ENCODE data around the gene FGF19.

Gene FGF19

GRCh38 chr11:69674267-69674885 is 29.4 kb downstream of the FGF19 start:
- 30% methylated on average over 10 of the region's 18 CpGs for WGBS (ENCODE audit: insufficient coverage)
- ChIA-PET CTCF (interaction anchor here (0.9 to 1.1 kb wide), 2 partner anchors 12 to 569 kb away, joined by 3 read pairs; no protein-coding TSS in a partner anchor), POLR2A (no interaction called here)
- DNase-seq: peak in 2 of 3 donors; percentile 25 to 42
- H3K27ac ChIP-seq (ENCODE audit: insufficient read depth in 1 of 2, low read depth in 1 of 2, low read length in 2 of 2, poor library complexity in 1 of 2, severe bottlenecking in 2 of 2): peak overlapping the region; percentile 75 to 84
- peaks cover 2 to 26% (median 14%) of the 10 kb centered on the region in 4 experiments for H3K36me3 ChIP-seq (ENCODE audit: control insufficient read depth in 4 of 4, insufficient read depth in 4 of 4, low read length in 3 of 4)
- H3K27me3 ChIP-seq (replicated peaks in 2 of 5; ENCODE audit: control insufficient read depth in 4 of 5, insufficient read depth in 5 of 5, low read length in 4 of 5): no peaks in the 10 kb centered on the region
- H3K4me1 ChIP-seq (ENCODE audit: control extremely low read depth in 1 of 4, control insufficient read depth in 4 of 4, insufficient read depth in 4 of 4, low read length in 3 of 4): peaks cover 4 to 15% (median 14%) of the 10 kb centered on the region in 4 experiments
- peak overlapping the region; percentile 78 to 98 (median 85) for H3K4me3 ChIP-seq (ENCODE audit: control insufficient read depth in 1 of 7, extremely low read depth in 1 of 7, insufficient read depth in 4 of 7, low read depth in 2 of 7, low read length in 6 of 7)
- no peaks in the 10 kb centered on the region for H3K9me3 ChIP-seq (ENCODE audit: control extremely low read depth in 1 of 5, control insufficient read depth in 4 of 5, insufficient read depth in 2 of 5, low read depth in 1 of 5, low read length in 4 of 5)

DNA sequence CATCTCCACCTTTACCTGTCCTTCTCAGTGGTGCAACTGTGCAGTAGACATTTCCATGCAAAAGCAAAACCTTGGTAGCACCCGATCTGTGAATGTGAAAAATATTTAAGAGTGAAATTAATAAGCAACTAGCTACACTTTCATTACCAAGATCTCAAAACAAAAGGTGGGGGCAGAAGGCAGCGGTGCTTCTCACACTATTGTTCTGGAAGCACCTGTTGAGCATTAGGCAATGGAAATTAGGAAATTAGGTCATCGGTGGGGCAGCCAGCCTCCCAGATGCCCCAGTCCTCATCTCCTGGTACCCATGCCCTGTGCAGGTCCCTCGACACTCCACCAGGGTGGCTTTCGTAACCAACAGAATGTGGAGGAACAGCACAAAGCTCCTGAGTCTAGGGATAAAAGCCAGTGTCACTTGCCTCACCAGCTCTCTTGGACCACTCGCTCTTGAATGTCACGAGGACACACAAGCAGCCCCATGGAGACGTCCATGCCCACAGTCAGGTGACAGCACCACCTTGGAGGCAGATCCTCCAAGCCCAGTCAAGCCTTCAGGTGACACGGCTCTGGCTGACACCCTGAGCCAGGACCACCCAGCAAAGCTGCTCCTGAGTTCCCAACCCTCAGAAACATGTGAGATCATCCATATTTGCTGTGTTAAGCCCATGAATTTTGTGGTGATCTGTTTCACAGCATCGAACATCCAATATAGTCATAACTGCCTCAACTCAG is 31.9 kb downstream of the FGF19 start:
- Histone ChIP-seq H3K4me1 (ENCODE audit: control extremely low read depth in 1 of 4, control insufficient read depth in 4 of 4, insufficient read depth in 4 of 4, low read length in 3 of 4) (peaks cover 4 to 15% (median 14%) of the 10 kb centered on the region in 4 experiments), H3K27ac (ENCODE audit: insufficient read depth in 1 of 2, low read depth in 1 of 2, low read length in 2 of 2, poor library complexity in 1 of 2, severe bottlenecking in 2 of 2) (no peak overlapping the region), H3K27me3 (replicated peaks in 2 of 5; ENCODE audit: control insufficient read depth in 4 of 5, insufficient read depth in 5 of 5, low read length in 4 of 5) (no peaks in the 10 kb centered on the region), H3K4me3 (ENCODE audit: control insufficient read depth in 1 of 7, extremely low read depth in 1 of 7, insufficient read depth in 4 of 7, low read depth in 2 of 7, low read length in 6 of 7) (no peak overlapping the region), H3K9me3 (ENCODE audit: control extremely low read depth in 1 of 5, control insufficient read depth in 4 of 5, insufficient read depth in 2 of 5, low read depth in 1 of 5, low read length in 4 of 5) (no peaks in the 10 kb centered on the region), H3K36me3 (ENCODE audit: control insufficient read depth in 4 of 4, insufficient read depth in 4 of 4, low read length in 3 of 4) (peaks cover 5 to 39% (median 24%) of the 10 kb centered on the region in 4 experiments)
- POLR2A ChIA-PET: no interaction called here
- WGBS (ENCODE audit: insufficient coverage): 96% methylated on average over 8 of the region's 10 CpGs
- DNase-seq: no peak
- CTCF ChIA-PET: interaction anchor here (0.8 to 5.8 kb wide), 5 partner anchors 11 to 571 kb away, joined by 3 to 42 read pairs (median 14); no protein-coding TSS in a partner anchor

DNA sequence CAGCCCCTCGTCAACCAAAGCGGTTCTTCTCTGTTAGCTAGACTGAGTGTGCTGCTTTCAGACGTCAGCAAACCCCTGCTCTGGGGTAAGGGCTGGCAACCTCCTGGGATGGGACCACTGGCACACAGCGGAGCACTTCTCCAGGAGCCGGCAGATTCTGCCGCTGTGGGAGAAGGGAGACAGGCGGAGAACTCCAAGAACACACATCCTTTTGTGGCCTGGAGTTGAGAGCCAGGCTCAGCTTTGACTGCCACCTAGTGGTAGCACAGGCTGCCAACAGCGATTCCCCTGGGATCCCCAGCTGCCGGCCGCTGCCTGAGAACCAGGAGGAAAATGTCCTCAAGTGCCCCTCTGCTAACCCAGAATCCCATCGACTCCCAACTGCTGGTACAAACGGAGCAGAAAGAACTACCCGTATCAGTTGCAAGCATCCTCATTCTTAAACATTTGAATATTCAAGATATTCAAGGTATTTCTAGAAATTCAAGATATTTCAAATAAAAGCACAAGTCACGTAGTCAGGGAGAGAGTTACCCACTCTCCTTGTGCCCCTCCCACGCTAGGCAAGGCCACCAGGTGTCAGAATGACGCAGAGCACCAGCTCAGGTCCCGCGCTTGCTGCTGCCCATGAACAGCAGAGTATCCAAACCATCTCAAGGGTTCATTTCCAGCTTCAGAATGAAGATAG is 33.5 kb downstream of the FGF19 start:
- 55% methylated on average over 17 of the region's 18 CpGs for WGBS (ENCODE audit: insufficient coverage)
- Histone ChIP-seq H3K36me3 (ENCODE audit: control insufficient read depth in 4 of 4, insufficient read depth in 4 of 4, low read length in 3 of 4) (peaks cover 5 to 46% (median 31%) of the 10 kb centered on the region in 4 experiments), H3K4me1 (ENCODE audit: control extremely low read depth in 1 of 4, control insufficient read depth in 4 of 4, insufficient read depth in 4 of 4, low read length in 3 of 4) (peaks cover 4 to 15% (median 13%) of the 10 kb centered on the region in 4 experiments), H3K4me3 (ENCODE audit: control insufficient read depth in 1 of 7, extremely low read depth in 1 of 7, insufficient read depth in 4 of 7, low read depth in 2 of 7, low read length in 6 of 7) (no peak overlapping the region), H3K27me3 (replicated peaks in 2 of 5; ENCODE audit: control insufficient read depth in 4 of 5, insufficient read depth in 5 of 5, low read length in 4 of 5) (no peaks in the 10 kb centered on the region), H3K27ac (ENCODE audit: insufficient read depth in 1 of 2, low read depth in 1 of 2, low read length in 2 of 2, poor library complexity in 1 of 2, severe bottlenecking in 2 of 2) (no peak overlapping the region), H3K9me3 (ENCODE audit: control extremely low read depth in 1 of 5, control insufficient read depth in 4 of 5, insufficient read depth in 2 of 5, low read depth in 1 of 5, low read length in 4 of 5) (no peaks in the 10 kb centered on the region)
- peak; percentile 46 to 66 (median 59) for DNase-seq
- POLR2A ChIA-PET: no interaction called here
- CTCF ChIA-PET: interaction anchor here (0.8 to 5.8 kb wide), 10 partner anchors 10 to 581 kb away, joined by 3 to 42 read pairs (median 4); no protein-coding TSS in a partner anchor

DNA sequence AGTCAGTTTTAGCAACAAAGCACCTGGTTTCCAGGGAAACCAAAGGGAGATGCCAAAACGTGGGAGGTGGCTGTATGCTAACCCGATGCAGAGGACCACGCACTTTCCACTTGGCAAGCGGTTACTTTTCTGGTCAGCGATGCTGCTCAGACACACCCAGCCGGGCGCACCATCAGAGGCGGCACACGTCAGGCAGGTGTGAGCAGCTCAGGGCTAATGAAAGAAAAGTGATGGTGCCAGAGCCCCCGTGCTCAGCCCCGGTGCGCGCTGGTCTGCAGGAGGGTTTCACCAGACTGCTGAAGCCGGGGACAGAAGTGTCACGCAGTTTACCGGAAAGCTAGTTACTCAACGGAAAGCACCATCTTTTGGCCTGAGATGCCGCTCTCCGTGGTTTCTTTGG is 34.3 kb downstream of the FGF19 start:
- no peak for DNase-seq
- POLR2A ChIA-PET: interaction anchor here (0.6 kb wide), 1 partner anchor 24 kb away, joined by 3 read pairs; no protein-coding TSS in a partner anchor
- H3K9me3 ChIP-seq (ENCODE audit: control extremely low read depth in 1 of 5, control insufficient read depth in 4 of 5, insufficient read depth in 2 of 5, low read depth in 1 of 5, low read length in 4 of 5): no peaks in the 10 kb centered on the region
- WGBS (ENCODE audit: insufficient coverage): 98% methylated on average over 19 of the region's 19 CpGs
- CTCF ChIA-PET: interaction anchor here (0.7 to 5.8 kb wide), 8 partner anchors 9 to 568 kb away, joined by 3 to 42 read pairs (median 7); no protein-coding TSS in a partner anchor
- no peak overlapping the region for H3K27ac ChIP-seq (ENCODE audit: insufficient read depth in 1 of 2, low read depth in 1 of 2, low read length in 2 of 2, poor library complexity in 1 of 2, severe bottlenecking in 2 of 2)
- H3K36me3 ChIP-seq (ENCODE audit: control insufficient read depth in 4 of 4, insufficient read depth in 4 of 4, low read length in 3 of 4): peaks cover 5 to 54% (median 35%) of the 10 kb centered on the region in 4 experiments
- H3K4me1 ChIP-seq (ENCODE audit: control extremely low read depth in 1 of 4, control insufficient read depth in 4 of 4, insufficient read depth in 4 of 4, low read length in 3 of 4): peaks cover 4 to 13% (median 9%) of the 10 kb centered on the region in 4 experiments
- H3K4me3 ChIP-seq (ENCODE audit: control insufficient read depth in 1 of 7, extremely low read depth in 1 of 7, insufficient read depth in 4 of 7, low read depth in 2 of 7, low read length in 6 of 7): no peak overlapping the region
- H3K27me3 ChIP-seq (replicated peaks in 2 of 5; ENCODE audit: control insufficient read depth in 4 of 5, insufficient read depth in 5 of 5, low read length in 4 of 5): no peaks in the 10 kb centered on the region

- H3K4me1 ChIP-seq (ENCODE audit: control extremely low read depth in 1 of 4, control insufficient read depth in 4 of 4, insufficient read depth in 4 of 4, low read length in 3 of 4): no peaks in the 10 kb centered on the region
- H3K4me3 ChIP-seq (ENCODE audit: control insufficient read depth in 1 of 7, extremely low read depth in 1 of 7, insufficient read depth in 4 of 7, low read depth in 2 of 7, low read length in 6 of 7): no peak overlapping the region
- H3K9me3 ChIP-seq (ENCODE audit: control extremely low read depth in 1 of 5, control insufficient read depth in 4 of 5, insufficient read depth in 2 of 5, low read depth in 1 of 5, low read length in 4 of 5): no peaks in the 10 kb centered on the region
- no peak overlapping the region for H3K27ac ChIP-seq (ENCODE audit: insufficient read depth in 1 of 2, low read depth in 1 of 2, low read length in 2 of 2, poor library complexity in 1 of 2, severe bottlenecking in 2 of 2)
- CTCF ChIA-PET: interaction anchor here (0.6 to 5.8 kb wide), 5 partner anchors 9 to 1224 kb away, joined by 3 to 42 read pairs (median 3); no protein-coding TSS in a partner anchor
- H3K27me3 ChIP-seq (replicated peaks in 2 of 5; ENCODE audit: control insufficient read depth in 4 of 5, insufficient read depth in 5 of 5, low read length in 4 of 5): no peaks in the 10 kb centered on the region
- peaks cover 9 to 56% (median 36%) of the 10 kb centered on the region in 4 experiments for H3K36me3 ChIP-seq (ENCODE audit: control insufficient read depth in 4 of 4, insufficient read depth in 4 of 4, low read length in 3 of 4)
- 96% methylated on average over 25 of the region's 26 CpGs for WGBS (ENCODE audit: insufficient coverage)
- POLR2A ChIA-PET: interaction anchor here (0.6 kb wide), 1 partner anchor 385 kb away, joined by 3 read pairs; no protein-coding TSS in a partner anchor
- no peak for DNase-seq
Measured at GRCh38 chr11:69667619-69668604, 35.9 kb downstream of the FGF19 start.
